Stimulated activated CD4-positive, alpha-beta T cell treated with anti-CD3 and anti-CD28 coated beads, Interleukin-12 subunit alpha, Interleukin-12 subunit beta, amount 100 ng/mL, for 48 hours (primary cell): ENCODE data around the gene CALML3.
"Not testable (repeated sequence)": the region's sequence is repeated elsewhere in the genome, so short reads cannot be mapped to it uniquely, and the experiment has no call there.

Experiments
- DNase-seq, 3 donors: peaks; one replicate each; pipeline ENCODE4 v3.0.0-alpha.2; 2020; ENCODE audit warnings: low read depth in 2 of 3, low spot score in 1 of 3

Gene CALML3

GRCh38 chr10:5552376-5553321 lies 27.9 kb downstream of the CALML3 start:
- no peak for DNase-seq

- no peak for DNase-seq
These were observed 28.8 kb downstream of the CALML3 start for GRCh38 chr10:5553400-5554170.

- DNase-seq, result no peak
These were observed 30.3 kb downstream of the CALML3 start for GRCh38 chr10:5555021-5555510.

GRCh38 chr10:5555881-5556280 lies 31.1 kb downstream of the CALML3 start:
- no peak for DNase-seq

GRCh38 chr10:5556576-5556975 lies 31.8 kb downstream of the CALML3 start:
- DNase-seq, result no peak

- DNase-seq, result no peak
These were observed 32.4 kb downstream of the CALML3 start for GRCh38 chr10:5557040-5557721.

- DNase-seq, result no peak
These were observed 33.3 kb downstream of the CALML3 start for GRCh38 chr10:5557799-5558771.

GRCh38 chr10:5559022-5559421 lies 34.3 kb downstream of the CALML3 start:
- not testable (repeated sequence) for DNase-seq

GRCh38 chr10:5559642-5560141 lies 34.9 kb downstream of the CALML3 start:
- DNase-seq, result no peak

- no peak for DNase-seq
These were observed 35.5 kb downstream of the CALML3 start for GRCh38 chr10:5560142-5560816.

- DNase-seq, result no peak
These were observed 36.3 kb downstream of the CALML3 start for GRCh38 chr10:5560817-5561703.

GRCh38 chr10:5561704-5562645 lies 37.2 kb downstream of the CALML3 start:
- no peak for DNase-seq

GRCh38 chr10:5563321-5563961 lies 38.7 kb downstream of the CALML3 start:
- DNase-seq, result no peak

- DNase-seq, result peak in 2 of 3 donors; percentile 33 to 36
These were observed 39.3 kb downstream of the CALML3 start for GRCh38 chr10:5563991-5564536.

- DNase-seq, result no peak
These were observed 39.9 kb downstream of the CALML3 start for GRCh38 chr10:5564537-5565204.

- no peak for DNase-seq
These were observed 40.4 kb downstream of the CALML3 start for GRCh38 chr10:5565205-5565545.
